ENCODE measurements around the gene RNF31. TPM values are rescaled to one million over a fixed set of nuclear protein-coding genes. Genes with fewer than 3 reads are reported as not detected.

Gene RNF31
- total and polyA plus RNA-seq, 2 experiments from 2014 or later = 27.8 to 29.7 TPM

- H3K36me3 ChIP-seq (replicated peaks; ENCODE audit: insufficient read depth, low read depth) = peaks cover 2% of the 10 kb centered on the region
- WGBS (ENCODE audit: low lambda C conversion rate, missing lambda C conversion rate) = 85% methylated on average over 18 of the region's 18 CpGs
- no peak for TF ChIP-seq EZH2 (IDR thresholded peaks at IDR 0.05; ENCODE audit: borderline replicate concordance)
- TF ChIP-seq EZH2phosphoT487 (IDR thresholded peaks at IDR 0.05; ENCODE audit: low read depth, severe bottlenecking, unreplicated experiment) = no peak
- no peak for TF ChIP-seq CTCF (IDR thresholded peaks at IDR 0.05; ENCODE audit: poor library complexity)
These were observed 32.9 kb downstream of the RNF31 start for GRCh38 chr14:24179961-24180796.

GRCh38 chr14:24181371-24182077, 34.2 kb downstream of the RNF31 start:
- no peaks in the 10 kb centered on the region for H3K9me2 ChIP-seq (replicated peaks; ENCODE audit: insufficient read depth)
- H3K4me3 ChIP-seq = no peak overlapping the region
- DNase-seq (ENCODE audit: low spot score) = no peak
- H3K36me3 ChIP-seq (replicated peaks; ENCODE audit: insufficient read depth, low read depth) = peaks cover under 1% of the 10 kb centered on the region
- WGBS (ENCODE audit: low lambda C conversion rate, missing lambda C conversion rate) = 90% methylated on average over 19 of the region's 19 CpGs
- H3K79me2 ChIP-seq = peaks cover 5% of the 10 kb centered on the region
- TF ChIP-seq CTCF (IDR thresholded peaks at IDR 0.05; ENCODE audit: poor library complexity) = no peak
- TF ChIP-seq EZH2phosphoT487 (IDR thresholded peaks at IDR 0.05; ENCODE audit: low read depth, severe bottlenecking, unreplicated experiment) = no peak
- TF ChIP-seq EZH2 (IDR thresholded peaks at IDR 0.05; ENCODE audit: borderline replicate concordance) = no peak
- no peak overlapping the region for H2AFZ ChIP-seq
- no peaks in the 10 kb centered on the region for H3K9me3 ChIP-seq (ENCODE audit: low read depth)
- H3K27ac ChIP-seq = no peak overlapping the region
- no peaks in the 10 kb centered on the region for H3K27me3 ChIP-seq
- H4K20me1 ChIP-seq (ENCODE audit: insufficient read depth, poor library complexity, severe bottlenecking) = no peaks in the 10 kb centered on the region
- no peak overlapping the region for H3K4me2 ChIP-seq
- no peaks in the 10 kb centered on the region for H3K4me1 ChIP-seq (ENCODE audit: insufficient read depth)

More at GRCh38 chr14:24179961-24180796, 32.9 kb downstream of the RNF31 start:
- H4K20me1 ChIP-seq (ENCODE audit: insufficient read depth, poor library complexity, severe bottlenecking) = no peaks in the 10 kb centered on the region
- no peaks in the 10 kb centered on the region for H3K4me1 ChIP-seq (ENCODE audit: insufficient read depth)
- H3K9me3 ChIP-seq (ENCODE audit: low read depth) = no peaks in the 10 kb centered on the region
- H2AFZ ChIP-seq = no peak overlapping the region
- peak overlapping the region; percentile 87 for H3K27ac ChIP-seq
- no peaks in the 10 kb centered on the region for H3K27me3 ChIP-seq
- DNase-seq (ENCODE audit: low spot score) = peak; percentile 60
- H3K9me2 ChIP-seq (replicated peaks; ENCODE audit: insufficient read depth) = no peaks in the 10 kb centered on the region
- H3K79me2 ChIP-seq = peaks cover 2% of the 10 kb centered on the region
- H3K4me2 ChIP-seq = no peak overlapping the region
- H3K4me3 ChIP-seq = no peak overlapping the region

- H3K4me3 ChIP-seq = no peak overlapping the region
- TF ChIP-seq EZH2 (IDR thresholded peaks at IDR 0.05; ENCODE audit: borderline replicate concordance) = no peak
- no peak for TF ChIP-seq CTCF (IDR thresholded peaks at IDR 0.05; ENCODE audit: poor library complexity)
- TF ChIP-seq EZH2phosphoT487 (IDR thresholded peaks at IDR 0.05; ENCODE audit: low read depth, severe bottlenecking, unreplicated experiment) = no peak
- no peak overlapping the region for H3K27ac ChIP-seq
- no peaks in the 10 kb centered on the region for H4K20me1 ChIP-seq (ENCODE audit: insufficient read depth, poor library complexity, severe bottlenecking)
- H3K9me3 ChIP-seq (ENCODE audit: low read depth) = no peaks in the 10 kb centered on the region
- no peaks in the 10 kb centered on the region for H3K27me3 ChIP-seq
- no peaks in the 10 kb centered on the region for H3K36me3 ChIP-seq (replicated peaks; ENCODE audit: insufficient read depth, low read depth)
- H3K9me2 ChIP-seq (replicated peaks; ENCODE audit: insufficient read depth) = no peaks in the 10 kb centered on the region
- H3K79me2 ChIP-seq = peaks cover 10% of the 10 kb centered on the region
- 91% methylated on average over 14 of the region's 14 CpGs for WGBS (ENCODE audit: low lambda C conversion rate, missing lambda C conversion rate)
- H3K4me1 ChIP-seq (ENCODE audit: insufficient read depth) = no peaks in the 10 kb centered on the region
- DNase-seq (ENCODE audit: low spot score) = no peak
- no peak overlapping the region for H3K4me2 ChIP-seq
- no peak overlapping the region for H2AFZ ChIP-seq
These were observed 35.0 kb downstream of the RNF31 start for GRCh38 chr14:24182110-24182882.
